Ovary (tissue), 9 donors: ENCODE results near the gene CAMK2D. TPM values are rescaled to one million over a fixed set of nuclear protein-coding genes. Genes with fewer than 3 reads are reported as not detected.

Experiments
- DNase-seq, 5 donors: peaks; one replicate each; pipeline ENCODE4 v3.0.0-alpha.2; 2019 to 2020
- H3K27ac ChIP-seq, 2 donors: fragments of 200-600 bp; one replicate each; pipeline versions ENCODE4 v1.5.1 to v1.8.0; 2019 to 2022
- H3K27me3 ChIP-seq: fragments of 200-600 bp; one replicate; pipeline ENCODE4 v1.8.0; 2022
- H3K36me3 ChIP-seq: fragments of 200-600 bp; sonication (generic); one replicate; pipeline ENCODE4 v1.5.1; 2019
- H3K4me1 ChIP-seq: one replicate; pipeline ENCODE4 v1.8.1; 2013; ENCODE audit warnings: mild to moderate bottlenecking, moderate library complexity; ENCODE audit not compliant: insufficient read depth
- H3K4me3 ChIP-seq: fragments of 200-600 bp; sonication (generic); one replicate; pipeline ENCODE4 v1.5.1; 2017
- H3K9me3 ChIP-seq, 2 donors: fragments of 200-600 bp in 1 of 2; sonication (generic) in 1 of 2; one replicate each; pipeline versions ENCODE4 v1.5.1 to v1.8.1; 2013 to 2019; ENCODE audit warnings: mild to moderate bottlenecking in 1 of 2, moderate library complexity in 1 of 2
- CTCF ChIP-seq, 3 donors: fragments of 450-650 bp in 2 of 3; fragments of 200-600 bp in 1 of 3; IDR thresholded peaks; one replicate each; pipeline versions ENCODE4 v1.5.1 to v1.8.0; 2016 to 2022; ENCODE audit warnings: antibody characterized with exemption in 3 of 3, mild to moderate bottlenecking in 1 of 3
- EP300 ChIP-seq: sonication (generic); formaldehyde crosslinking; IDR thresholded peaks from one replicate; pipeline ENCODE4 v1.6.1; 2017; ENCODE audit warnings: antibody characterized with exemption
- POLR2A ChIP-seq: fragments of 450-650 bp; IDR thresholded peaks from one replicate; pipeline ENCODE4 v1.6.1; 2017; ENCODE audit warnings: antibody characterized with exemption, mild to moderate bottlenecking, moderate library complexity
- WGBS, 3 donors: extraction: QIAGEN DNeasy Blood & Tissue Kit in 1 of 3; methylation state at CpG; one replicate each; pipeline versions ENCODE4 v1.1.5 to v1.1.7; 2013 to 2017; 5-methylcytosine and 5-hydroxymethylcytosine counted together
- intact Hi-C, 4 donors: fragments of 100-400 bp; cut with DNase I; formaldehyde crosslinking; loops; one replicate each; pipeline versions ENCODE4 v1.11.0 to v1.15.1; 2022 to 2023
- polyA plus RNA-seq, 2 donors: library from polyadenylated mRNA; stranded (reverse); fragments of 200-250 nt in 1 of 2; fragments of 350-450 nt in 1 of 2; fragmentation: Illumina TruSeq in 1 of 2; extraction: RNeasy Lipid Tissue Mini Kit (QIAGEN cat#74804) in 1 of 2; gene quantifications; one replicate each; pipeline ENCODE4 v1.2.3, GENCODE V29; 2013 to 2014
- total RNA-seq, 7 donors: library from RNA; depleted of rRNA in 2 of 7; stranded (reverse); fragments of >200 nt in 2 of 7; fragmentation: NEBNext Ultra II Directional in 3 of 7; extraction: Animal tissue kit (Norgen Biotek cat#: 25700) in 3 of 7; gene quantifications; one replicate each; pipeline versions ENCODE4 v1.1.0 to v1.2.4, GENCODE V29; 2016 to 2023
- donor health status: DM: no; HTN: no; CAD: no; lungs with moderate emphysema.
- donor health status: DM: no; HTN: no; CAD: no.
- donor health status: Bipolar disorder and iron deficiency.
- donor health status: DM: yes; HTN: yes; CAD: no.
- donor health status: DM: no; HTN: no; CAD: no.
- donor health status: DM: yes; HTN: yes; CAD: no.

CAMK2D gene
- total and polyA plus RNA-seq, 9 donors, result 14.2 to 36.9 (median 32.2) TPM

DNA sequence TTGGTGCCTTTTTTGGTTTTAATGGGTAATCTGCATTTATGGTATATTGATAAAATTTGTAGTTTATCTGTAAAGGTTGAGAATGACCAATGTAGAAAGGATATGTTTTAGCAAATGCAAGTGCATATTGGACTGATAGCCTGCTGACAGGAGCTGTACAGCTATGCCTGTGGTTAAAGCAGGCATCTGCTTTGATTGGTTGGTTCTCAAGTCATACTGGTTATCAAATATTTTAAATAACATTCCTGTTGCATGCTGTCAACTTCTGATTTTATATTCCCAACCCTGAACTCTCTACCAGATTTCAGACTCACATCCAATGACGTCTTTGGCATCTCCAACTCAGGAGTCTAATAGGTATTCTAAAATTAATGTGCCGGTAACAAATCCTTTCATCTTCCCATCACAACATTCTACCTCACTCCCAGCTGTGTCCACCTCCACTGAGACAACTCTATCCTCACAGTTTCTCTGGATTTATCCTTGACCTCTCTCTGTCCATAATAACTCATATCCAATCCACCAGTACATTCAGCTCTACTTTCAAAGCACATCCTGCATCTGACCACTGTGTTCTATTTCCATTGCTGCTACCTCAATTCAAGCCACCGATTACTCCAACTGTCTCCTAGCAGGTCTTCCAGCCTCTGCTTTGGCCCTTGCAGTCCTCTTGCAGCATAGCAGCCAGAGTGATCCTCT, 125.7 kb downstream of the CAMK2D start:
- H3K9me3 ChIP-seq, result no peaks in the 10 kb centered on the region
- TF ChIP-seq CTCF (IDR thresholded peaks at IDR 0.05) (no peak), POLR2A (no peak), EP300 (no peak)
- intact Hi-C loops, result no loop called here
- H3K36me3 ChIP-seq, result no peaks in the 10 kb centered on the region
- no peak overlapping the region for H3K27ac ChIP-seq
- no peak overlapping the region for H3K4me3 ChIP-seq
- peaks cover 7% of the 10 kb centered on the region for H3K4me1 ChIP-seq
- DNase-seq, result no peak
- WGBS, 3 donors, result 75 to 83% (median 76%) methylated on average over 3 of the region's 3 CpGs
- no peaks in the 10 kb centered on the region for H3K27me3 ChIP-seq

GRCh38 chr4:113634081-113634969, 127.2 kb downstream of the CAMK2D start:
- H3K4me3 ChIP-seq, result no peak overlapping the region
- H3K9me3 ChIP-seq, result no peaks in the 10 kb centered on the region
- H3K4me1 ChIP-seq, result peaks cover 7% of the 10 kb centered on the region
- no peak for DNase-seq
- no peak for TF ChIP-seq POLR2A
- no peak overlapping the region for H3K27ac ChIP-seq
- no peaks in the 10 kb centered on the region for H3K27me3 ChIP-seq
- WGBS, 3 donors, result 66 to 76% (median 73%) methylated on average over 3 of the region's 3 CpGs
- intact Hi-C loops, result no loop called here
- no peaks in the 10 kb centered on the region for H3K36me3 ChIP-seq

DNA sequence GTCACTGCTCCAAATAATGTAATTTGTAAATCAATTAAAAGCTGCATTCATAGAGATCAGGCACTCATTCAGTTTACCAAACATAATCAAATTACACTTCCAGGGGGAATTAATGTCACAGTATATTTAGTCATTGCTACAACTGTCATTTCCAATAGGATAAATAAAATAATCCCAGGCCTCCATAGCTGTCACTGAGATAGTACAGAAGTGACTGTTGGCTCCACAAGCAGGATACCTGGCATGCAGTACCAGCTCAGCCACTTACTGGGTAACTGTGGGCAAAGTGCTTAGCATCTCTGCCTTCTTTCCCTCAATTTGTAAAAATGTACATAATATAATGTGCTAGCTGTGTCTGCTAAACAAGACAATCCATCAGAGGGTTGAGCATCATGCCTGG, 128.1 kb downstream of the CAMK2D start:
- intact Hi-C loops, result no loop called here
- Histone ChIP-seq H3K27me3 (no peaks in the 10 kb centered on the region), H3K27ac (no peak overlapping the region), H3K36me3 (no peaks in the 10 kb centered on the region), H3K4me1 (peaks cover 7% of the 10 kb centered on the region), H3K4me3 (no peak overlapping the region), H3K9me3 (no peaks in the 10 kb centered on the region)
- no peak for DNase-seq
- no peak for TF ChIP-seq POLR2A
- TF ChIP-seq EP300, result no peak
- TF ChIP-seq CTCF (IDR thresholded peaks at IDR 0.05), result no peak

DNA sequence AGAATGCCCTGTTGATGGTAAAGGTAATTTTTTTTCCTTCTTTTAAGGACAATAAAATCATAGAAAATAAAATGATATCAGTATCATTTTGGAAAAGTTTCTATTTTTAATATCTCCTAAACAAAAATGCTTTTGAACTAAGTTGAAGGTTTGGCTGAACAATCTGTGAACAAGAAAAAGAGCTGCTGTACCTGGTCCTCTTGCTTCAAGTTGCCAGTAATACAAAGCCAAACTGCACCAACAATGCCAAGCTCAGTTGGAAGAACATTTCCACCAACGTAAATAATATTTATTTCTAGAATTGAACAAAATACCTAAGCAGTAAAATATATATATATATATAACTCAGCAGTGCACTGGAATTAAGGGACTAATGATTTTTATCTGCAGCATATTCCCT, 132.8 kb downstream of the CAMK2D start:
- H3K9me3 ChIP-seq, result no peaks in the 10 kb centered on the region
- H3K27me3 ChIP-seq, result no peaks in the 10 kb centered on the region
- DNase-seq, result no peak
- WGBS, 3 donors, result 64 to 72% (median 65%) methylated on average over 1 of the region's 1 CpG
- no peaks in the 10 kb centered on the region for H3K4me1 ChIP-seq
- no peak overlapping the region for H3K4me3 ChIP-seq
- TF ChIP-seq EP300 (no peak), CTCF (IDR thresholded peaks at IDR 0.05) (no peak), POLR2A (no peak)
- no peaks in the 10 kb centered on the region for H3K36me3 ChIP-seq
- intact Hi-C loops, result no loop called here
- H3K27ac ChIP-seq, result no peak overlapping the region

DNA sequence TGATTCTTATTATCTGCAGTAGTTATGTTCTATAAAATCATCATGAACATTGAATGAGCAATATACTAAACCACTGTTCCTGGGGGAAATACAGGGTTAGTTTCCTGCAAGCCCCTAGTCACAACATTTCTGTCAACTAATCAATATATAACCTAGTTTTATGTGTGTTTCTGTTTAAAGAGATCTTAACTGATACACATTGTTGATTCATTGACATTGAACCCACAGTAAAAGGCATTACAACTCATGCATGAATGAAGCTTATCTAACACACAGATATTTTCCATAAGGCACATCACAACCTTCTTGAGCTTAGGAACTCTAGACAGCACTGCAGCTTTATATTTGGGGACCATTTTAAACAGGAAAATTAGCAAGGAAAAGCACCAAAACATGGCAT, 134.2 kb downstream of the CAMK2D start:
- no peaks in the 10 kb centered on the region for H3K36me3 ChIP-seq
- no peak for TF ChIP-seq EP300
- no peak for TF ChIP-seq POLR2A
- TF ChIP-seq CTCF (IDR thresholded peaks at IDR 0.05), result no peak
- intact Hi-C loops, result no loop called here
- H3K27ac ChIP-seq, result no peak overlapping the region
- no peaks in the 10 kb centered on the region for H3K27me3 ChIP-seq
- no peak for DNase-seq
- H3K9me3 ChIP-seq, result no peaks in the 10 kb centered on the region
- no peaks in the 10 kb centered on the region for H3K4me1 ChIP-seq
- H3K4me3 ChIP-seq, result no peak overlapping the region
